ENCODE data around the gene SPATA13. TPM values are rescaled to one million over a fixed set of nuclear protein-coding genes. Genes with fewer than 3 reads are reported as not detected.

SPATA13 gene
- total and polyA plus RNA-seq, 2 donors (not counting 1 experiment from before 2014, with no cell fraction given), result 5.7 to 8.3 TPM

- no peaks in the 10 kb centered on the region for H3K9me3 ChIP-seq (ENCODE audit: control extremely low read depth in 1 of 3, control insufficient read depth in 2 of 3, insufficient read depth in 1 of 3, low read length in 2 of 3)
- DNase-seq (peak; percentile 80), ATAC-seq (ENCODE audit: low read depth) (peak; percentile 34)
- H3K9ac ChIP-seq (ENCODE audit: low read length), result no peak overlapping the region
- peak overlapping the region; percentile 33 for H3K4me2 ChIP-seq (replicated peaks; ENCODE audit: low read depth, low read length, poor library complexity, severe bottlenecking)
- peak overlapping the region; percentile 80 for H3K27ac ChIP-seq (ENCODE audit: low read length in 2 of 2)
- H3K4me3 ChIP-seq (ENCODE audit: control extremely low read depth in 1 of 5, extremely low read depth in 1 of 5, insufficient read depth in 1 of 5, low read depth in 2 of 5, low read length in 4 of 5), result peak overlapping the region in 1 of 5 experiments; percentile 11
- peaks cover 18% of the 10 kb centered on the region for H3K79me2 ChIP-seq (ENCODE audit: control insufficient read depth, insufficient read depth, low read length)
- ChIA-PET CTCF (no interaction called here), POLR2A (no interaction called here)
- 0% methylated on average over 2 of the region's 2 CpGs for WGBS (ENCODE audit: insufficient coverage)
- no peaks in the 10 kb centered on the region for H3K9me3 Mint-ChIP-seq (ENCODE audit: insufficient read depth)
- H3K4me3 Mint-ChIP-seq, result peak overlapping the region; percentile 44
- no peaks in the 10 kb centered on the region for H3K36me3 ChIP-seq (replicated peaks in 1 of 2; ENCODE audit: control extremely low read depth in 1 of 2, control insufficient read depth in 1 of 2, extremely low read depth in 1 of 2, insufficient read depth in 2 of 2, low read length in 1 of 2)
- H3K4me1 ChIP-seq (ENCODE audit: control insufficient read depth in 2 of 2, insufficient read depth in 2 of 2, low read length in 2 of 2), result peaks cover 50 to 67% of the 10 kb centered on the region in 2 donors
- H3K27ac Mint-ChIP-seq, result peak overlapping the region; percentile 62
- no peaks in the 10 kb centered on the region for H3K27me3 ChIP-seq (replicated peaks in 1 of 4; ENCODE audit: control extremely low read depth in 1 of 4, control insufficient read depth in 3 of 4, insufficient read depth in 4 of 4, low read length in 3 of 4)
- H3K4me1 Mint-ChIP-seq, result peaks cover 62% of the 10 kb centered on the region
- no peak overlapping the region for H2AFZ ChIP-seq (ENCODE audit: insufficient read depth, low read depth, low read length, poor library complexity, severe bottlenecking)
- intact Hi-C loops (cut with micrococcal nuclease), result loop anchor here (10.0 kb wide), 2 partner anchors 1008 to 1978 kb away; partner anchors contain the start of genes CDK8 and MTMR6
- H4K20me1 ChIP-seq (ENCODE audit: control insufficient read depth, insufficient read depth, low read length, poor library complexity, severe bottlenecking), result no peaks in the 10 kb centered on the region
- H3K27me3 Mint-ChIP-seq, result no peaks in the 10 kb centered on the region
- TF ChIP-seq CTCF (IDR thresholded peaks at IDR 0.05), result no peak
- TF ChIP-seq EZH2 (IDR thresholded peaks at IDR 0.05; ENCODE audit: borderline replicate concordance, insufficient read depth, low read depth, low read length, poor library complexity, severe bottlenecking), result no peak
Observed at GRCh38 chr13:24276306-24276705, 115.8 kb downstream of the SPATA13 start.

GRCh38 chr13:24276861-24277260 is 116.3 kb downstream of the SPATA13 start:
- H3K4me3 ChIP-seq (ENCODE audit: control extremely low read depth in 1 of 5, extremely low read depth in 1 of 5, insufficient read depth in 1 of 5, low read depth in 2 of 5, low read length in 4 of 5), result peak overlapping the region in 1 of 5 experiments; percentile 11
- no peak for ATAC-seq (ENCODE audit: low read depth)

More at GRCh38 chr13:24276861-24277260, 116.3 kb downstream of the SPATA13 start:
- Histone ChIP-seq H2AFZ (ENCODE audit: insufficient read depth, low read depth, low read length, poor library complexity, severe bottlenecking) (no peak overlapping the region), H3K27ac (ENCODE audit: low read length in 2 of 2) (peak overlapping the region; percentile 43 to 45), H3K36me3 (replicated peaks in 1 of 2; ENCODE audit: control extremely low read depth in 1 of 2, control insufficient read depth in 1 of 2, extremely low read depth in 1 of 2, insufficient read depth in 2 of 2, low read length in 1 of 2) (no peaks in the 10 kb centered on the region), H3K4me1 (ENCODE audit: control insufficient read depth in 2 of 2, insufficient read depth in 2 of 2, low read length in 2 of 2) (peaks cover 48 to 64% of the 10 kb centered on the region in 2 donors), H3K27me3 (replicated peaks in 1 of 4; ENCODE audit: control extremely low read depth in 1 of 4, control insufficient read depth in 3 of 4, insufficient read depth in 4 of 4, low read length in 3 of 4) (no peaks in the 10 kb centered on the region), H3K79me2 (ENCODE audit: control insufficient read depth, insufficient read depth, low read length) (peaks cover 17% of the 10 kb centered on the region), H4K20me1 (ENCODE audit: control insufficient read depth, insufficient read depth, low read length, poor library complexity, severe bottlenecking) (no peaks in the 10 kb centered on the region), H3K9ac (ENCODE audit: low read length) (no peak overlapping the region), H3K9me3 (ENCODE audit: control extremely low read depth in 1 of 3, control insufficient read depth in 2 of 3, insufficient read depth in 1 of 3, low read length in 2 of 3) (no peaks in the 10 kb centered on the region), H3K4me2 (replicated peaks; ENCODE audit: low read depth, low read length, poor library complexity, severe bottlenecking) (peak overlapping the region; percentile 33)
- DNase-seq, result no peak
- H3K9me3 Mint-ChIP-seq (ENCODE audit: insufficient read depth), result no peaks in the 10 kb centered on the region
- ChIA-PET CTCF (no interaction called here), POLR2A (no interaction called here)
- no peak for TF ChIP-seq EZH2 (IDR thresholded peaks at IDR 0.05; ENCODE audit: borderline replicate concordance, insufficient read depth, low read depth, low read length, poor library complexity, severe bottlenecking)
- TF ChIP-seq CTCF (IDR thresholded peaks at IDR 0.05), result no peak
- H3K4me1 Mint-ChIP-seq, result peaks cover 59% of the 10 kb centered on the region
- H3K27ac Mint-ChIP-seq, result no peak overlapping the region
- no peaks in the 10 kb centered on the region for H3K27me3 Mint-ChIP-seq
- 80% methylated on average over 1 of the region's 13 CpGs for WGBS (ENCODE audit: insufficient coverage)
- H3K4me3 Mint-ChIP-seq, result no peak overlapping the region
- intact Hi-C loops (cut with micrococcal nuclease), result loop anchor here (10.0 kb wide), 2 partner anchors 1008 to 1978 kb away; partner anchors contain the start of genes CDK8 and MTMR6

Data from B cell (primary cell).